ENCODE data around the gene FAM53B.

The FAM53B gene

DNA sequence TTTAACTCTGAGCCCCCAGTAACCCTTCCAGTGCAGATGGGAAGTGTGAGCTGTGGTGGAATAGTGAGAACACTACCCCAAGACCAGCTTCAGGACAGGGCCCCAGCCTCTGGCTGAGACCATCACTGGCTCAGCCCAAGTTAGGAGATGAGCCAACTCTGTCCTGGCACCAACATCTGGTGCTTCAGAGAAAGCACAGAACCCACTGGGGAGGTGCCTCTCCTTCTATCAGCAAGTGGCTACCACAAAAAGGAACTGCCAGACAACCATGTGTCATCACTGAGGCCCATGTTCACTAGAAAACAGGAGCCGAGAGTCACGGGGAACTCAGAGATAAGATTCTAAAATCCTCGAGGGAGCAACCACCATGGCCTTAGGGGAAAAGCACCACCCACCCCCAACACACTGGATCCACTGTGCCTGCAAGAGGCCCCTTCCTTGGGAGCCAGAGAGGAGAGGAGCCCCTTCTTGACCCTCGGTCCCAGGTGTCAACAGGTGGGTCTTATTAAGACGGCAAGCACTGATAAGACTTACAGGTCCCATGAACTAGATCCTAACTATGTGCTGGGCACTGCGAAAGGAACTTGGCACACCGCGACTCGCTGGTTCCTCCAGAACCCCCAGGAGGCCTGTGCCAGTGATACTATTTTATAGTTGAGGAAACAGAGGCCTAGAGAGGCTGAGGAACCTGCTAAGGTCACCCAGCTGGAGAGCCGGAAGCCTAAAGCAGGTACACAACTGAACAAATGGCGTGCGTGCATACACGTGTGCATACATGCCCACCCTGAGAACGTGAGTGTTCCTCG is 102.7 kb downstream of the FAM53B start:
- no peak for DNase-seq (ENCODE audit: low read depth)
- H3K4me3 ChIP-seq (ENCODE audit: low read depth, low read length), result no peak overlapping the region

DNA sequence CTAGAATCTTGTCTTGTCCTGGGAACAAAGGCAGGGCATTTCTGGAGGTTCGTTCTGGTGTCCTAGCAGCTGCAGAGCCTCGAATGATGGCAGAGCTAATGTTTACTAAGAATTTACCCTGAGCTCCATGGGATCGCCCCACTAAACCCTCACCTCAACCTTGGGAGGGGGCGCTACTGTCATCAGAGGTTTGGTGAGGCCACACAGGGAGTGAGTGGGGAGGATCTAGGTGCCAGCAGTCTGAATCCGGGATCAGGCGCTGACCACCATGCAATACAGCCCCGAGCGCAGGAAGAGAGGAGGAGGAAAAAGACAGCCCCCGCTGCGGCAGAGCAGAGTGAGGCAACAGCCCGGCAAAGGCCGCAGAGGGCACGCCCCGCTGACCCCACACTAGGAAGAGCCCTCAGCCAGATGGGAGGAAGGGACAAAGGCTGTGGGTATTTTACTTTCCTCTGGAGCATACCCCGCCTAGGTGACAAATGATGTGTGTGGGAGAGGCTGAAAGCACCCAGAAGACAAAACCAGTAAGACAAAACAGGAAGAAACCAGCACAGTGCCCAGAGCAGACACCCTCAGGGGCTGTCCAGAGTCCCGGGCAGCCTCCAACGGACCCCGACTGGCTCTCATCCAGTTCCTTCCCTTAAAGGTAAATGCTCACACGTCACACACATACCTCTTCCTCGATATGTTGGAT is 103.5 kb downstream of the FAM53B start:
- no peak overlapping the region for H3K4me3 ChIP-seq (ENCODE audit: low read depth, low read length)
- no peak for DNase-seq (ENCODE audit: low read depth)

DNA sequence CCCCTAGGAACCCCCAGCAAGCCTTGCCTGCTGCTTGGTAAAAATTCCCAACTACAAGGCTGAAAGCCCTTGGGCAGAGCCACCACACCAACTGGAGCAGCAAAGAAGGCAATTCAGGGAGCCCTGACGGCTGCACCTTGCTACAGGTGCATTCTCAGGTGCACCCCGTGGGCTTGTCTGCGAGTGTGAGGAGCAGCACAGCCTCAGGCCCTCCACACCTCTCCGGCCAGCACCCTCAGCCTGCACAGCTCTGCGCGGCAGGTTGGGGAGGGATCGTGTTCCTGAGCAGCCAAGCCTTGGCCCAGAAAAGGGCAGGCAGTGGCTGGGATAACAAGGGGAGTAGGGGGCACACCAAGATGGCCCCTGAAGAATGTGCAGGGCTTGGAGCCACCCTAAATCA is 104.1 kb downstream of the FAM53B start:
- no peak for DNase-seq (ENCODE audit: low read depth)
- no peak overlapping the region for H3K4me3 ChIP-seq (ENCODE audit: low read depth, low read length)

DNA sequence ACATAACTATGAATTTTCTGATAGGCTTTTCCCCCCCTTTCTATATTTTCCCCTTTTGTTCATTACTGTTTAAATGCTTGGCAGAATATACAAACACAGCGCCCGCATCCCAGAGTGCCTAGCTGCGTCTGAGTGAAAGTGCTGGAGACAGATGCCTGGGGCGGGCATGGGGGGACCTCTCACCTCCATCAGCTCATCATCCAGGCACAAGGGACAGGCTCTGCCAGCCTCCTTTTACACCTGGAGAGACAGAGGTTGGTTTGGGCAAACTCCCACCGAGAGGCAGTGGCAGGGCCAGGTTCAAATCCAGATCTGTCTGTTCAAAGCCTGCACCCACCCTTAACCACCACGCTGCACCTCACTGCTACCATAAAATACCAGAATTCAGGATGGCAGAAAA is 104.5 kb downstream of the FAM53B start:
- DNase-seq (ENCODE audit: low read depth), result no peak
- H3K4me3 ChIP-seq (ENCODE audit: low read depth, low read length), result no peak overlapping the region

DNA sequence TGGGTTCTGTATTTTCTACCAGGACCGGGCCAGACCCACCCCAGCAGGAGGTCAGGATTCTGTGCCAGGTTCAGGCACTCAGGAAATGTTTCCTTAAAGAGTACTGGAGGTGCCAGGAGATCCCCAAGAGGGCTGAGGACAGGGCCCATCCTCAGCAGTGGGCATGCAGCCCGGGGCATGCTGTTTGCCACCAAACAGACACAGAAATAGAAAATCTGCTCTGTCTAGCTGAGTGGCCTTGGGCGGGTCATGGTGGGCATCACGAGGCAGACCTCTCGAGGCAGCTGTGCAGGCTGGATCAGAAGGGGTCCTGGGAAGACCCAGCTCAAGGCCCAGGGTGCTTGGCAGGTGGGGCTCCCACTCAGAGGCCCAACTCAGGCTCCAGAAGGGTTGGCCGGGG is 105.0 kb downstream of the FAM53B start:
- DNase-seq (ENCODE audit: low read depth), result no peak

DNA sequence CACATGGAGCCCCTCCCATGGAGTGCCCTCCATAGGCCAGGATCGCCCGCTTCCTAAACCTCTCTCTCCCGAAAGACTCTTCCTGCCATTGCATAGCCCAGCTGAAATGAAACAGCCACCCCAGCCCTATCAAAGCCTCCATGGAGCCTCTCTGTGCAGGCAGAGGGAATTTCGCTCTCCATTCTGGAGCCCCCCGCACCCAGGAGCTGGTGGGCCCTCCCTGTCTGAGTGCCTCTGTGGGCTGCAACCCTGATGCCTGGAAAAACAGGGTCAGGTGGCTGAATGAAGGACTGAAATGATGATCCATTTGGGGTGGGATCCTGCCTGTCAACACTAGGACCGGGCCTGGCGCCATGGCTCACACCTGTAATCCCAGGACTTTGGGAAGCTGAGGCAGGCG is 106.4 kb downstream of the FAM53B start:
- DNase-seq (ENCODE audit: low read depth), result no peak
- no peak overlapping the region for H3K4me3 ChIP-seq (ENCODE audit: low read depth, low read length)

More for the DNA sequence above, 105.0 kb downstream of the FAM53B start:
- H3K4me3 ChIP-seq (ENCODE audit: low read depth, low read length), result no peak overlapping the region

DNA sequence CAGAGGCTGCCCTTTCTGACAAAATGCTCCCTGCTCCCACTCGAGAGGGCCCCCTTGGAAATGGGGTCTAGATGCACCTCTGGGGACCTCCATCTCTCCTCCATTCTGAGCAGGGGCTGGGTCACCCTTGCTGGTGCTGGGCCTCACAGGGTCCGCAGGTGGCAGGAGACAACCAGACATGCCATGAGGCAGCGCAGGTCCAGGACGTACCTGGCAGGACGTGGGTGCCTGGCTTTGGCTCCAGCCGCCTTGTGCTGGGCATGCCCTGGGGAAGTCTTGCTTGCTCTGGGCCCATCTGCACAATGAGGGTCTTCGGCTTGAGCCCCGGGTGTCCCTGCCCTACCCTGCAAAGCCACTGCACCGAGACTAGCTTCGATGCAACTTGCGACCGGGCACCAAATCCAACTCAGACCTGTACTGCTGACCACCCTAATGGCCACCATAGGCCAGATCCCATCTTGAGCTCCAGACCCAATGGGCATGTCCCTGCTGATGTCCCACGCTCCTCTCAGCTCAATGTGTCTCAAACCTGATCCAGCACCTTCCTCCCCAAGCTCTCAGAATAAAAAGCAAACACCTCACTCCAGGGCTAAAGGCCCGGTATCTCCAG is 107.0 kb downstream of the FAM53B start:
- H3K4me3 ChIP-seq (ENCODE audit: low read depth, low read length), result no peak overlapping the region
- DNase-seq (ENCODE audit: low read depth), result no peak

DNA sequence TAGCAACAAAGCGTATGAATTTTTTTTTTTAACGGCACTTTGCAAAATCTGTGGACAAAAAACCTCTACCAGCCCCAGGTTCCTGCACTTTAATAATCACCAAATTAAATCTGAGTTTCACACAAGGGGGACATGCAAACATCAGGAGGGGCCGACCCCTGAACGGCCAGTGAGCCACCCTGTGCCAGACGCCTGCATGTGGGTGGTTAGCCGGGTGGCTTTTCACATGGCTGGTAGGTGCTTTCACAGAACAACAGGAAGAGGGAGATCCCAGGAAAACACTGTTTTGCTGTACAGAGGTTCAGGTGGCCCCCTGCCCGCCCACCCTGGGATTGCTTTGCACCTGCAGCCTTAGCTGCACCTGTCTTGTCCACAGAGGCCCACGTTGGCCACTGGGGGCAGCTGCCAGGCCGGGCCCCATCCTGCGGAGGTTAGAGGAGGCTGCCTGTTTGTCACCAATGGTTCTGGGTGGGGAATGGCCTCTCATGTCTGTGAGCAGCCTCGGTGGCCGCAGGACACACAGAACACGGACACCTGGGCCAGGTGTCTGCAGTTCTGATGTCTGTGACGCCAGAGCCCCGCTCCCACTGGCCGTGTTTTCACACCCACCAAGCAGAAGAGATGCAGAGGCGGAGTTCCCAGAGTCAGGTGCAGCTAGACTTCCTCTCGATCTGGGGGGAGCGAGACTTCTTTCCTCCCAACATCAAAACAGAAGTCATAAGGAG is 107.7 kb downstream of the FAM53B start:
- no peak for DNase-seq (ENCODE audit: low read depth)

DNA sequence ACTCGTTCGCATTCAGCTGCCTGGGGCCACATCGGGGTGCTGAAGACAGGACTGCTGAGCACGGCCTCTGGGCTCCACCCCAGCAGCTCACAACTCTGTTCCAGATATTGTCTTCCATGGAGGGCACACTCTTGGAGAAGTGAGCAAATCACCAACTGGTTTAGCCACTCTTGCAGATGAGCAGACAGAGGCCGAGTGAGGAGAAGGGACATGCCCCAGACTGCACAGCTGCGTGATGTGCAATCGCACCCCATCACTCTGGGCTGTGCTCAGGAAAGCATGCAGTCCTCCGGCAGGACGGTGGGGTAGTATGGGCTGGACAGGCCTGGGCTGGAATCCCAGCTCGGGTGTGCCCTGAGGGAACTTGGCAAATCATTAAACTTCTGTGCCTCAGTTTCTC is 111.6 kb downstream of the FAM53B start:
- no peak overlapping the region for H3K4me3 ChIP-seq (ENCODE audit: low read depth, low read length)
- DNase-seq (ENCODE audit: low read depth), result no peak

More for the DNA sequence above, 107.7 kb downstream of the FAM53B start:
- no peak overlapping the region for H3K4me3 ChIP-seq (ENCODE audit: low read depth, low read length)

DNA sequence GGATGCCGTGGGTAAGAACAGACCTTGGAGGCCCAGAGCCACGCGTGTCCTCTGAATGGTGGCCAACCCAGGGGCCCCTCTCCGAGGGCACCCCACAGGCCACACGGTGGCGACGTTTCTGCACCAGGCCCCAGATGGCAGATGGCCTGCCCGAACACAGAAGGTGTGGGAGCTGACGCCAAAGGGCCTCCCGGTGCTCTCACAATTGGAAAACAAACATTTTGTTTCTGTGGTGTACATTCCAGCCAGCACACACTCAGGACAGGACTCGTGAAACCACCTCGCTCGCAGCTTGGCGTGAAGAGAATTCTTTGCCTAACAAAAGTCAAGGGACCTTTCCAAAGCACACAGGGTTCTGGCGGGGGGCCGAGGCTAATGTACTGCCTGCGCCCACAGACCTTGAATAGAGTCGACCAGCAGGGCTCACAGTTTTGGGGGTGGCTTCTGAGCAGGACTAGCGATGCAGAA is 112.1 kb downstream of the FAM53B start:
- no peak for DNase-seq (ENCODE audit: low read depth)
- H3K4me3 ChIP-seq (ENCODE audit: low read depth, low read length), result no peak overlapping the region

DNA sequence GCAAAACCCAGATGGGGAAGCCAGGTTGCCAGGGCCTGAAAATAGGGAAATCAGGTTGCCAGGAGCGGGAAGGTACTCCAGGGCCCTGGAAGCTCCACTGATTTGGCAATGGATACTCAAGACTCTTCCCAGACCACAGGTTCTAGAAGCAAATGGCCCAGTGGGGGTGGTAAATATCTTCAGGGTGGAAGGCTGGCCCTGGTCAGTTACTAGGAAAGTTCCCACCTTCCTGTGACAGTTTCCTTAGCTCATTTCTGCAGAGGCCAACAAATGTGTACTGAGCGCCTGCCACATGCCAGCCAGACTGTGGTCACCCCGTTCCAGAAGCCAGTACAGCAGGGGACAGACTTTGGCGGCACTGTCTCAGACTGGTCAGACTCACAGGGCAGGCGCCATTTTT is 113.6 kb downstream of the FAM53B start:
- no peak overlapping the region for H3K4me3 ChIP-seq (ENCODE audit: low read depth, low read length)
- no peak for DNase-seq (ENCODE audit: low read depth)

DNA sequence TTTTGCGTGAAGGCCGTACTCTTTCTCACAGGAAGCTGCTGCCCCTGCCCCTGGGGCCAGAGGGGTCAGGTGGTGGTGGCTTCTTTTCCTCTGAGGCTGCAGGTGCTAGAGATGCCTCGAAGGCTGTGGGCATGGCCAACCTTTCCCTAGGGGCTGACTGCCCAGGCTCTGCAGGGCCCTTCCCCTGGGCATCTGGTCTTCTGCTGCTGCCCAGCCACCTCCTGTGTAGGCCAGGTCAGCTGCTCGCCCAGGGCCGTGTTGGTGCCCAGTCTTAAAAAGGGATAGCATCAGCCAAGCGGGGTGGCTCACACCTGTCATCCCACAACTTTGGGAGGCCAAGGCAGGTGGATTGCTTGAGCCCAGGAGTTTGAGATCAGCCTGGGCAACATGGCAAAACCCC is 114.3 kb downstream of the FAM53B start:
- no peak for DNase-seq (ENCODE audit: low read depth)
- H3K4me3 ChIP-seq (ENCODE audit: low read depth, low read length), result no peak overlapping the region

DNA sequence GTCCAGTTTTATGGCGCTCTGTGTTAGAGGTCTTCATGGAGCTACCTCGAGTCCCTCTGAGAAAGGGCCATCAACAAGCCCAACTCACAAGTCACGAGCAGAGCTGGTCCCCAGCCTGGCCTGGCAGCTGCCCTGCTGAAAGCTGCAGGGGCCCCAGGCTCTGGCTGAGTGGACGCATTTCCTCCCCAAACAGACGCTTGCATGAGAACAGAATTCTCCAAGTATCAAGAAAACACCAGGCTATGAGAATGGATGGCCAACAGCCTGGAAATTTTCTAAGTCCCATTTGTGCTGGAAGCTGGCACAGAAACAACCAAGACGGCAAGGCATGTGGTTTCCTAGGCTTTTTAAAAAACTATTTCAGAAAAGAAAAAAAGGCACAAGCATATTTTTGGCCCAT is 114.8 kb downstream of the FAM53B start:
- no peak for DNase-seq (ENCODE audit: low read depth)
- no peak overlapping the region for H3K4me3 ChIP-seq (ENCODE audit: low read depth, low read length)

DNA sequence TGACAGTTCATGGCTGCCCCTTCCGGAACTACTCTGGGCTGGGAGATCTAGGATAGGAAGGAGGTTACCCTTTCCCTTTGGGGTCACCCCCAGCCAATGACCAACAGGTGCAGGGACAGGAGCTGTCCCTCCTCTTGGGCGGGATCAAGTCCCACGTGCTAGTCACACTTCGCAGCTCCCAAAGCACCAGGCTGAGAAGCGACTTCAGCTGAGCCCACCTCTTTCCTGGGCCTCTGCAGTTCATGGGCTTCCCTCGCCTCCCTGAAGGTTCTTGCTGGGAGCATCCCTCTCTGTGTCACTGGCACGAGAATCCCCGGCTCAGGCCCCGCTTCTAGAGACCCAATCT is 115.5 kb downstream of the FAM53B start:
- no peak for DNase-seq (ENCODE audit: low read depth)

DNA sequence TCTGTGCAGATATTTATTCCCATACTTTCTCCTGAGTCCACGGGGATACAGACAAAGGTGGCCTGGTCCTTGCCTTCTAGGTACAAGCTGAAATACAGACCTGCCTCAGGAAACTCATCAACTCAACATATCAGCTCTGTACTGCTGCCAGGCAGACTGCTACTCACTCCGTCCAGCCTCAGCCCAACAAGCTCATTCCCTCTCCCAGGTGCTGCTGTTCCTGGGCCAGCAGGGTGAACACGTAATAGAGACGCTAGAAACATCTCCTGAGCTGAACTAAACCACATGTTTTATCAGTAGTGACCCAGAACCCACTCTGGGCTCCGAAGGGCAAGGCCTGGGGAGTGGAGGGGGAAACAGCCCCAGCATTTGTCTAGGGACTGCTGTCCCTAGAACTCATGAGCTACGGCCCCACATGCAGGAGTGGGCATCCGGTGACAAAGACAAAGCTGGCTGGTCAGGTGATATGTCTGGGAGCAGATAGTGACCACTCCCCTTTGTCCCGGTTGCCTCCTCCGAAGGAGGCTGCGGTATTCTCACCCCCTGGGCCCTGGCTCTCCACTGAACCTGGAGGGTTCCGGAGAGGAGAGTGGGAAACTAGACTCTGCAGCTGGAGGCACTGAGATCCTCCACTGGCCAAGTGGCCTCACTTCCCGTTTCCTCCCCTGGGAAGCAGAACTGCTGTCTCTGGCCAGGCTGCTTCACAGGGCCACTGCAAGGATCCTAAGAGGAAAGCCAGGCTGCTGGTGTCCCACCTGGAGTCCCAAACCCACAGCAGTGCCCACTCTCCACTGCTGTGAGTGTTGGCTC is 116.1 kb downstream of the FAM53B start:
- no peak overlapping the region for H3K4me3 ChIP-seq (ENCODE audit: low read depth, low read length)
- no peak for DNase-seq (ENCODE audit: low read depth)

More for the DNA sequence above, 115.5 kb downstream of the FAM53B start:
- H3K4me3 ChIP-seq (ENCODE audit: low read depth, low read length), result no peak overlapping the region

DNA sequence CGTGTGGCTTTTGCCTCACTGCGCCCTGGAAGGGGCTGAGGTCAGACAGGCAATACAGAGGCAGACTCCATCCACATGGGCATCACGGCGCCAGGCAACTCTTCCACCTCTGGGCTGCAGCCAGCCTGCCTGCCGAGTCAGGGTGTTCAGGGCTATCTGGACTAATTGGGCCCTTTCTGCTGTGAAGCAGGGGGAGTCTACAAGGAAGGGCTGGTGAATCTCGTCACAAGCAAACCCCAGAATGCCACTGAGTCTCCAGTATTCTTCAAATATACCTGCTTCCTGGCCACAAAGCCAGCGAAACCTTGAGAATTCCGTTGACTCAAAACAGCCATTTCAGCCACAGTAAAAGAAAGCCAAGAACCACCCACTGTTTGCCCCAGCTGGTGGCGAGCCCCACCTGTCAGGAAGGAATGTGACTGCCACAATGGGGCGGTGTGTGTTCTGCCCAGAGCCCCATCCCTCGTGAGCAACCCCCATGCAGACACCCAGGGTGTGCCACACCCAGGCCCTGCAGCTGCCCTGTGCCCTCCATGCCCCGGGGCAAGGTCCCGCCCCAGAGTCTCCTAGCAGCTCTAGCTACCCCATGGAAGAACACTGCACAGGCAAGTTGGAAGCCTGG is 117.3 kb downstream of the FAM53B start:
- no peak for DNase-seq (ENCODE audit: low read depth)
- H3K4me3 ChIP-seq (ENCODE audit: low read depth, low read length), result no peak overlapping the region

DNA sequence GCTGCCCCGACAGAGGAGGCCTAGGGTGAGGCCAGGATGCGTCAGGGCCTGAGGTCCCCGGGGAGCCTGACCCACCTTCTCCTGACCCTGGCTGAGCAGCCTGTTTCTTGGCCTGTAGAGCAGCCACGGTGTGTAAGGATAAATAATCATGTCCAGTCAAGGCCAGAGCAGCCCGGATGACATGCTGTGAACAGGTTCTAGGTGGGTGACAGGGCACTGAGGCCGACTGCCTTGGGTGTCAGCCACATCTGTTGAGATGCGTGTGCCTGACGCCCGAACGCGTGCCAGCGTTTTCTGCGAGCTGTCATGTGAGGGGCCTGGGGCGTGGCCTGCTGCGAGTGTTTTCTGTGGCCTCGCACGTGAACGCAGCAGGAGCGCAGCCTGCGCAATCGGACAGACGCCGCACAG is 118.3 kb downstream of the FAM53B start:
- DNase-seq (ENCODE audit: low read depth), result no peak
- H3K4me3 ChIP-seq (ENCODE audit: low read depth, low read length), result no peak overlapping the region

DNA sequence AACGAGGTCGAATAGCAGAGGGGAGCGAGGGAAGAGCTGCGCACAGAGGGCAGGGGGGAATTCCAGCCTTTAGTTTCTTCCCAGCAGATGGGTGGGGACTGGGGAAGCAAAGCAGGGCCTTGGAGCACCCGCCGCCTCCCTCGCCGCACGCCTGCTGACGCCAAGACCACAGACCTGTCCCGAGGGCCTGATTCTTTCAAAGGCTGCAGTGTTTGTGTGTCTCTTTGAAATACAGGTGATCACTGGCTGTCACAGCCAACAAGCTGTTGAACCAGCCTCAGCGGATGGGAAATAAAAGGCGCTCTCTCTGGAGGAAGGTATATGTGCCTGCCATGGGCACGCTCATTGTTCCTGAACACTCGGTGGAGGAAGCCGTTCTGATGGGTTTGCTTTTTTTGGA is 119.3 kb downstream of the FAM53B start:
- DNase-seq (ENCODE audit: low read depth), result no peak
- no peak overlapping the region for H3K4me3 ChIP-seq (ENCODE audit: low read depth, low read length)

DNA sequence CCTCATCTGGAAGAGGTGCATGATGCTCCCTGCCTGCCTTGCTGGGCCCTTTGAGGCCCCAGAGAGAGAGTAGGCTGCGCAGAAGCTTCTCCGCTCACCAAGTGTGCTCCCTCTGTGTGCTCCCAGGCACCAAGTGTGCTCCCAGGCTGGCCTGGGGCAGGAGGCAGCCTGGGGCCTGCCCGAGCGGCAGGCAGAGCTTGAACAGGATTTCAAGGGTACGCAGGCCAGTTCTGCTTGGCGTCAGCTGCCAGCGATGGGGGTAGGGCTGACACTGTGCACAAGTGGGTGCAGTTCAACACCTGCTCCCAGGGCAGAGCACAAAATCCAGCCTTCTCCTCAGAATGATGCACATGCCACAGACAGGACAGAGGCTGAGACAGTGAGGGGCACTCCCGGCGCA is 119.7 kb downstream of the FAM53B start:
- DNase-seq (ENCODE audit: low read depth), result no peak

More for the DNA sequence above, 119.7 kb downstream of the FAM53B start:
- no peak overlapping the region for H3K4me3 ChIP-seq (ENCODE audit: low read depth, low read length)

Data from skeletal muscle cell (primary cell).